ENCODE data around the gene MME. TPM values are rescaled to one million over a fixed set of nuclear protein-coding genes. Genes with fewer than 3 reads are reported as not detected.
A peak's percentile ranks its signal among the peaks of the same experiment; 100 is the strongest.

Gene MME
- total and polyA plus RNA-seq, 2 of the 4 experiments (the other 2 are of a cell fraction), result 11.7 to 22.8 TPM

DNA sequence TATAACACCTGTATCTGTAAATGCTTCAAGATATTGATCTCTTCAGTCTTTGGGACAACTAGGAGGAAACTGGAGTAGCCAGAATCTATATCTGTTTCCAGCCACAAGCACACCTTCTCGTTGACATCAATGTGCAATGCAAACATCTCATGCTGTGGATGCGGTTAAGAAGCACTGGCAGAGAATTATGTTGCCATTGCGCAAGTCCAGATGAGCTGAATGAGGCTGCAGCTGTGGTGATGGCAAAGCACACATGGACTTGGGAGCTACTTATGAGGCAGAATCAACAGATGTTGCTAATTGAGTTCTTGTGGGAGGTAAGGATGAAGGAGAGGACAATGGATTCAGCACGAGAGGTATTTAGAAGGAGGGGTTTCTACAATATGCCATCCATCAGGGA lies 122.5 kb downstream of the MME start:
- intact Hi-C loops (cut with micrococcal nuclease), result no loop called here
- 94% methylated on average over 2 of the region's 4 CpGs; no CpG with 5 or more reads in 1 of the 2 experiments for WGBS, 2 experiments (ENCODE audit: extremely low coverage in 2 of 2, insufficient read length in 1 of 2)

More for the DNA sequence above, 122.5 kb downstream of the MME start:
- H2BK20ac ChIP-seq (ENCODE audit: low read depth, low read length), result no peak overlapping the region
- H4K8ac ChIP-seq (ENCODE audit: low read depth in 2 of 2, low read length in 2 of 2), result no peak overlapping the region
- BruUV-seq (replicated peaks), result no TSS peak
- no peaks in the 10 kb centered on the region for H3K4me1 ChIP-seq (ENCODE audit: control insufficient read depth, insufficient read depth, low read length)
- H2AFZ ChIP-seq (replicated peaks; ENCODE audit: low read length, poor library complexity), result no peak overlapping the region
- H4K5ac ChIP-seq (ENCODE audit: low read depth, low read length), result no peak overlapping the region
- H3K56ac ChIP-seq (ENCODE audit: extremely low read depth, insufficient read depth, low read length), result no peak overlapping the region
- H2BK120ac ChIP-seq (ENCODE audit: low read depth, low read length), result no peak overlapping the region
- no peaks in the 10 kb centered on the region for H3K9me3 ChIP-seq (ENCODE audit: control insufficient read depth, insufficient read depth, low read length)
- H3K14ac ChIP-seq (replicated peaks; ENCODE audit: low read depth, low read length), result no peak overlapping the region
- H2BK5ac ChIP-seq (ENCODE audit: low read depth, low read length, poor library complexity, severe bottlenecking), result no peak overlapping the region
- no peak overlapping the region for H4K91ac ChIP-seq (ENCODE audit: insufficient read depth, low read depth, low read length)
- no peaks in the 10 kb centered on the region for H3K36me3 ChIP-seq (ENCODE audit: control insufficient read depth, insufficient read depth, low read length)
- H3K79me1 ChIP-seq (ENCODE audit: low read depth in 1 of 2, low read length in 2 of 2), result no peaks in the 10 kb centered on the region
- no peaks in the 10 kb centered on the region; the same call in 1 of the 2 replicates for H3K27me3 ChIP-seq (ENCODE audit: control insufficient read depth, insufficient read depth, low read length)
- H3K9me1 ChIP-seq (ENCODE audit: insufficient read depth, low read length), result no peaks in the 10 kb centered on the region
- H4K20me1 ChIP-seq (ENCODE audit: insufficient read depth, low read length), result no peaks in the 10 kb centered on the region
- no peak overlapping the region for H3K4me2 ChIP-seq (ENCODE audit: low read depth, low read length)
- TF ChIP-seq FOS (IDR thresholded peaks at IDR 0.05; ENCODE audit: low read depth, low read length) (no peak), CEBPB (IDR thresholded peaks at IDR 0.05; ENCODE audit: low read depth, low read length) (peak; percentile 78)
- H2AK5ac ChIP-seq (ENCODE audit: low read depth, low read length), result no peak overlapping the region
- no peak overlapping the region for H3K9ac ChIP-seq (ENCODE audit: low read depth, low read length)
- no peak overlapping the region for H3K23ac ChIP-seq (ENCODE audit: low read depth, low read length)
- no peak overlapping the region for H3K27ac ChIP-seq (ENCODE audit: insufficient read depth, low read length)
- DNase-seq, result peak; percentile 54
- no peak overlapping the region for H2BK15ac ChIP-seq (ENCODE audit: low read depth, low read length)
- H3K4me3 ChIP-seq (ENCODE audit: insufficient read depth, low read depth, low read length), result no peak overlapping the region
- no peak for ATAC-seq (ENCODE audit: low read depth)
- no peak overlapping the region for H2AK9ac ChIP-seq (replicated peaks; ENCODE audit: low read depth, low read length, poor library complexity)
- dilution Hi-C loops (cut with HindIII; ENCODE audit: low sequenced_read_pairs, unreplicated experiment), result no loop called here
- in situ Hi-C loops (cut with MboI; ENCODE audit: low sequenced_read_pairs), result no loop called here
- POLR2A ChIA-PET (ENCODE audit: unreplicated experiment), result no interaction called here
- no peak overlapping the region for H3K18ac ChIP-seq (ENCODE audit: low read depth, low read length)
- CTCF ChIA-PET, result no interaction called here
- no peak overlapping the region for H3K4ac ChIP-seq (ENCODE audit: low read depth, low read length)
